ENCODE measurements around the gene ERN1.

DNA sequence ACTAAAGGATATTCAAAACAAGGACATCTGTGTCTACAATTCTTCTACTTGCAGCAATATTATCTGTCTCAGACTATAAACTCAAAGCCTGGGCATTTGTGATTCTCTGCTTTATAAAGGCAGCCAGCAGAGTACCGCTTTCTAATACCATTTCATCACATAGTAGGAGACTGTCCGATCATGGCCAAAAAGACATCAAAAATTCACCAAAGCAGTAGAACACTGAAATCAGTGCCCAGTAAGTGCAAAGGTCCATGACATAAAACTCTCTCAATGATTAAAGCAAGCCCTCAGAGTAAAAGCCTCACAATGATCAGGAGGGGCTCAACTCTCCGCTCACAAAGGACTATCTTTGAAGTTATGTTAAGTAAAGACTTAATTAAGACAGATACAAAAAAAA lies 23.0 kb downstream of the ERN1 start:
- TF ChIP-seq, protein P1, sequence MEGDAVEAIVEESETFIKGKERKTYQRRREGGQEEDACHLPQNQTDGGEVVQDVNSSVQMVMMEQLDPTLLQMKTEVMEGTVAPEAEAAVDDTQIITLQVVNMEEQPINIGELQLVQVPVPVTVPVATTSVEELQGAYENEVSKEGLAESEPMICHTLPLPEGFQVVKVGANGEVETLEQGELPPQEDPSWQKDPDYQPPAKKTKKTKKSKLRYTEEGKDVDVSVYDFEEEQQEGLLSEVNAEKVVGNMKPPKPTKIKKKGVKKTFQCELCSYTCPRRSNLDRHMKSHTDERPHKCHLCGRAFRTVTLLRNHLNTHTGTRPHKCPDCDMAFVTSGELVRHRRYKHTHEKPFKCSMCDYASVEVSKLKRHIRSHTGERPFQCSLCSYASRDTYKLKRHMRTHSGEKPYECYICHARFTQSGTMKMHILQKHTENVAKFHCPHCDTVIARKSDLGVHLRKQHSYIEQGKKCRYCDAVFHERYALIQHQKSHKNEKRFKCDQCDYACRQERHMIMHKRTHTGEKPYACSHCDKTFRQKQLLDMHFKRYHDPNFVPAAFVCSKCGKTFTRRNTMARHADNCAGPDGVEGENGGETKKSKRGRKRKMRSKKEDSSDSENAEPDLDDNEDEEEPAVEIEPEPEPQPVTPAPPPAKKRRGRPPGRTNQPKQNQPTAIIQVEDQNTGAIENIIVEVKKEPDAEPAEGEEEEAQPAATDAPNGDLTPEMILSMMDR (IDR thresholded peaks at IDR 0.05 in 8 of 11, conservative IDR thresholded peaks at IDR 0.05 in 3 of 11), result no peak
- TF ChIP-seq POLR2A (IDR thresholded peaks at IDR 0.05), result no peak
